ENCODE results near the gene EPAS1. TPM values are rescaled to one million over a fixed set of nuclear protein-coding genes. Genes with fewer than 3 reads are reported as not detected.

EPAS1 gene
- polyA plus RNA-seq, 2 donors = 24.7 to 47.4 TPM

GRCh38 chr2:46259777-46260168, 37.4 kb upstream of the EPAS1 start:
- H3K4me3 ChIP-seq (ENCODE audit: low read depth in 1 of 2, low read length in 2 of 2) = no peak overlapping the region
- H3K27ac ChIP-seq (ENCODE audit: low read depth in 2 of 2, low read length in 1 of 2) = no peak overlapping the region
- no peaks in the 10 kb centered on the region for H3K9me3 ChIP-seq (ENCODE audit: control insufficient read depth in 2 of 2, insufficient read depth in 1 of 2, low read depth in 1 of 2, low read length in 1 of 2)
- no peaks in the 10 kb centered on the region for H3K4me1 ChIP-seq (ENCODE audit: control insufficient read depth in 2 of 2, insufficient read depth in 2 of 2, low read length in 1 of 2)
- 55 to 85% methylated on average over 1 of the region's 1 CpG for WGBS, 2 donors
- H3K36me3 ChIP-seq (ENCODE audit: control insufficient read depth in 2 of 2, insufficient read depth in 2 of 2, low read length in 1 of 2) = no peaks in the 10 kb centered on the region
- H3K27me3 ChIP-seq (ENCODE audit: control insufficient read depth in 1 of 2, insufficient read depth in 2 of 2, low read length in 2 of 2) = no peaks in the 10 kb centered on the region

- WGBS, 2 donors = 89 to 90% methylated on average over 4 of the region's 4 CpGs
- Histone ChIP-seq H3K27me3 (ENCODE audit: control insufficient read depth in 1 of 2, insufficient read depth in 2 of 2, low read length in 2 of 2) (no peaks in the 10 kb centered on the region), H3K4me3 (ENCODE audit: low read depth in 1 of 2, low read length in 2 of 2) (no peak overlapping the region), H3K36me3 (ENCODE audit: control insufficient read depth in 2 of 2, insufficient read depth in 2 of 2, low read length in 1 of 2) (no peaks in the 10 kb centered on the region), H3K9me3 (ENCODE audit: control insufficient read depth in 2 of 2, insufficient read depth in 1 of 2, low read depth in 1 of 2, low read length in 1 of 2) (no peaks in the 10 kb centered on the region), H3K4me1 (ENCODE audit: control insufficient read depth in 2 of 2, insufficient read depth in 2 of 2, low read length in 1 of 2) (no peaks in the 10 kb centered on the region), H3K27ac (ENCODE audit: low read depth in 2 of 2, low read length in 1 of 2) (no peak overlapping the region)
Measured at GRCh38 chr2:46260305-46260704, 36.9 kb upstream of the EPAS1 start.

GRCh38 chr2:46262248-46262938, 34.8 kb upstream of the EPAS1 start:
- H3K27ac ChIP-seq (ENCODE audit: low read depth in 2 of 2, low read length in 1 of 2) = no peak overlapping the region
- H3K9me3 ChIP-seq (ENCODE audit: control insufficient read depth in 2 of 2, insufficient read depth in 1 of 2, low read depth in 1 of 2, low read length in 1 of 2) = no peaks in the 10 kb centered on the region
- 86 to 87% methylated on average over 2 of the region's 2 CpGs for WGBS, 2 donors
- no peaks in the 10 kb centered on the region for H3K27me3 ChIP-seq (ENCODE audit: control insufficient read depth in 1 of 2, insufficient read depth in 2 of 2, low read length in 2 of 2)
- no peaks in the 10 kb centered on the region for H3K4me1 ChIP-seq (ENCODE audit: control insufficient read depth in 2 of 2, insufficient read depth in 2 of 2, low read length in 1 of 2)
- no peaks in the 10 kb centered on the region for H3K36me3 ChIP-seq (ENCODE audit: control insufficient read depth in 2 of 2, insufficient read depth in 2 of 2, low read length in 1 of 2)
- no peak overlapping the region for H3K4me3 ChIP-seq (ENCODE audit: low read depth in 1 of 2, low read length in 2 of 2)

- WGBS, 2 donors = 92 to 97% methylated on average over 1 of the region's 1 CpG
- no peak overlapping the region for H3K27ac ChIP-seq (ENCODE audit: low read depth in 2 of 2, low read length in 1 of 2)
- H3K4me3 ChIP-seq (ENCODE audit: low read depth in 1 of 2, low read length in 2 of 2) = no peak overlapping the region
- H3K9me3 ChIP-seq (ENCODE audit: control insufficient read depth in 2 of 2, insufficient read depth in 1 of 2, low read depth in 1 of 2, low read length in 1 of 2) = no peaks in the 10 kb centered on the region
- H3K27me3 ChIP-seq (ENCODE audit: control insufficient read depth in 1 of 2, insufficient read depth in 2 of 2, low read length in 2 of 2) = no peaks in the 10 kb centered on the region
- no peaks in the 10 kb centered on the region for H3K4me1 ChIP-seq (ENCODE audit: control insufficient read depth in 2 of 2, insufficient read depth in 2 of 2, low read length in 1 of 2)
- H3K36me3 ChIP-seq (ENCODE audit: control insufficient read depth in 2 of 2, insufficient read depth in 2 of 2, low read length in 1 of 2) = no peaks in the 10 kb centered on the region
Measured at GRCh38 chr2:46263347-46263746, 33.9 kb upstream of the EPAS1 start.

- no peaks in the 10 kb centered on the region for H3K27me3 ChIP-seq (ENCODE audit: control insufficient read depth in 1 of 2, insufficient read depth in 2 of 2, low read length in 2 of 2)
- WGBS, 2 donors = 86 to 87% methylated on average over 2 of the region's 2 CpGs
- H3K9me3 ChIP-seq (ENCODE audit: control insufficient read depth in 2 of 2, insufficient read depth in 1 of 2, low read depth in 1 of 2, low read length in 1 of 2) = no peaks in the 10 kb centered on the region
- H3K27ac ChIP-seq (ENCODE audit: low read depth in 2 of 2, low read length in 1 of 2) = no peak overlapping the region
- no peaks in the 10 kb centered on the region for H3K4me1 ChIP-seq (ENCODE audit: control insufficient read depth in 2 of 2, insufficient read depth in 2 of 2, low read length in 1 of 2)
- H3K36me3 ChIP-seq (ENCODE audit: control insufficient read depth in 2 of 2, insufficient read depth in 2 of 2, low read length in 1 of 2) = no peaks in the 10 kb centered on the region
- H3K4me3 ChIP-seq (ENCODE audit: low read depth in 1 of 2, low read length in 2 of 2) = no peak overlapping the region
Measured at GRCh38 chr2:46264447-46264846, 32.8 kb upstream of the EPAS1 start.

- H3K27me3 ChIP-seq (ENCODE audit: control insufficient read depth in 1 of 2, insufficient read depth in 2 of 2, low read length in 2 of 2) = no peaks in the 10 kb centered on the region
- no peak overlapping the region for H3K27ac ChIP-seq (ENCODE audit: low read depth in 2 of 2, low read length in 1 of 2)
- no peaks in the 10 kb centered on the region for H3K36me3 ChIP-seq (ENCODE audit: control insufficient read depth in 2 of 2, insufficient read depth in 2 of 2, low read length in 1 of 2)
- 85 to 87% methylated on average over 5 of the region's 5 CpGs for WGBS, 2 donors
- H3K9me3 ChIP-seq (ENCODE audit: control insufficient read depth in 2 of 2, insufficient read depth in 1 of 2, low read depth in 1 of 2, low read length in 1 of 2) = no peaks in the 10 kb centered on the region
- H3K4me1 ChIP-seq (ENCODE audit: control insufficient read depth in 2 of 2, insufficient read depth in 2 of 2, low read length in 1 of 2) = no peaks in the 10 kb centered on the region
- no peak overlapping the region for H3K4me3 ChIP-seq (ENCODE audit: low read depth in 1 of 2, low read length in 2 of 2)
Measured at GRCh38 chr2:46266134-46266533, 31.1 kb upstream of the EPAS1 start.

- Histone ChIP-seq H3K36me3 (ENCODE audit: control insufficient read depth in 2 of 2, insufficient read depth in 2 of 2, low read length in 1 of 2) (no peaks in the 10 kb centered on the region), H3K9me3 (ENCODE audit: control insufficient read depth in 2 of 2, insufficient read depth in 1 of 2, low read depth in 1 of 2, low read length in 1 of 2) (no peaks in the 10 kb centered on the region), H3K27me3 (ENCODE audit: control insufficient read depth in 1 of 2, insufficient read depth in 2 of 2, low read length in 2 of 2) (no peaks in the 10 kb centered on the region), H3K4me3 (ENCODE audit: low read depth in 1 of 2, low read length in 2 of 2) (no peak overlapping the region), H3K27ac (ENCODE audit: low read depth in 2 of 2, low read length in 1 of 2) (no peak overlapping the region), H3K4me1 (ENCODE audit: control insufficient read depth in 2 of 2, insufficient read depth in 2 of 2, low read length in 1 of 2) (no peaks in the 10 kb centered on the region)
- WGBS, 2 donors = 58 to 61% methylated on average over 1 of the region's 1 CpG
Measured at GRCh38 chr2:46267616-46268015, 29.6 kb upstream of the EPAS1 start.

GRCh38 chr2:46268196-46268595, 29.0 kb upstream of the EPAS1 start:
- no peaks in the 10 kb centered on the region for H3K9me3 ChIP-seq (ENCODE audit: control insufficient read depth in 2 of 2, insufficient read depth in 1 of 2, low read depth in 1 of 2, low read length in 1 of 2)
- no peaks in the 10 kb centered on the region for H3K27me3 ChIP-seq (ENCODE audit: control insufficient read depth in 1 of 2, insufficient read depth in 2 of 2, low read length in 2 of 2)
- no peak overlapping the region for H3K27ac ChIP-seq (ENCODE audit: low read depth in 2 of 2, low read length in 1 of 2)
- H3K36me3 ChIP-seq (ENCODE audit: control insufficient read depth in 2 of 2, insufficient read depth in 2 of 2, low read length in 1 of 2) = no peaks in the 10 kb centered on the region
- H3K4me3 ChIP-seq (ENCODE audit: low read depth in 1 of 2, low read length in 2 of 2) = no peak overlapping the region
- no peaks in the 10 kb centered on the region for H3K4me1 ChIP-seq (ENCODE audit: control insufficient read depth in 2 of 2, insufficient read depth in 2 of 2, low read length in 1 of 2)
- 41 to 49% methylated on average over 2 of the region's 2 CpGs for WGBS, 2 donors

- no peaks in the 10 kb centered on the region for H3K27me3 ChIP-seq (ENCODE audit: control insufficient read depth in 1 of 2, insufficient read depth in 2 of 2, low read length in 2 of 2)
- H3K4me3 ChIP-seq (ENCODE audit: low read depth in 1 of 2, low read length in 2 of 2) = no peak overlapping the region
- no peaks in the 10 kb centered on the region for H3K4me1 ChIP-seq (ENCODE audit: control insufficient read depth in 2 of 2, insufficient read depth in 2 of 2, low read length in 1 of 2)
- 90% methylated on average over 4 of the region's 4 CpGs for WGBS, 2 donors
- no peaks in the 10 kb centered on the region for H3K36me3 ChIP-seq (ENCODE audit: control insufficient read depth in 2 of 2, insufficient read depth in 2 of 2, low read length in 1 of 2)
- no peak overlapping the region for H3K27ac ChIP-seq (ENCODE audit: low read depth in 2 of 2, low read length in 1 of 2)
- no peaks in the 10 kb centered on the region for H3K9me3 ChIP-seq (ENCODE audit: control insufficient read depth in 2 of 2, insufficient read depth in 1 of 2, low read depth in 1 of 2, low read length in 1 of 2)
Measured at GRCh38 chr2:46269001-46269400, 28.2 kb upstream of the EPAS1 start.

- 71 to 76% methylated on average over 11 of the region's 11 CpGs for WGBS, 2 donors
Measured at GRCh38 chr2:46269544-46270273, 27.5 kb upstream of the EPAS1 start.

More at GRCh38 chr2:46269544-46270273, 27.5 kb upstream of the EPAS1 start:
- Histone ChIP-seq H3K27me3 (ENCODE audit: control insufficient read depth in 1 of 2, insufficient read depth in 2 of 2, low read length in 2 of 2) (no peaks in the 10 kb centered on the region), H3K27ac (ENCODE audit: low read depth in 2 of 2, low read length in 1 of 2) (no peak overlapping the region), H3K9me3 (ENCODE audit: control insufficient read depth in 2 of 2, insufficient read depth in 1 of 2, low read depth in 1 of 2, low read length in 1 of 2) (no peaks in the 10 kb centered on the region), H3K4me3 (ENCODE audit: low read depth in 1 of 2, low read length in 2 of 2) (no peak overlapping the region), H3K36me3 (ENCODE audit: control insufficient read depth in 2 of 2, insufficient read depth in 2 of 2, low read length in 1 of 2) (no peaks in the 10 kb centered on the region), H3K4me1 (ENCODE audit: control insufficient read depth in 2 of 2, insufficient read depth in 2 of 2, low read length in 1 of 2) (no peaks in the 10 kb centered on the region)

Data from esophagus (tissue), 2 donors.